Breast epithelium (tissue), 4 donors: ENCODE data around the gene PLS1. TPM values are rescaled to one million over a fixed set of nuclear protein-coding genes. Genes with fewer than 3 reads are reported as not detected.

Experiments used
- DNase-seq, 2 donors: peaks; one replicate each; pipeline ENCODE4 v3.0.0-alpha.2; 2019; ENCODE audit warnings: low spot score in 2 of 2
- H3K27ac ChIP-seq, 2 donors: fragments of 200-600 bp; sonication (generic) in 1 of 2; one replicate each; pipeline ENCODE4 v1.5.1; 2016 to 2019; ENCODE audit warnings: mild to moderate bottlenecking in 1 of 2
- H3K27me3 ChIP-seq, 2 donors: fragments of 200-600 bp; sonication (generic) in 1 of 2; one replicate each; pipeline versions ENCODE4 v1.5.1 to v1.6.0; 2017 to 2019; ENCODE audit warnings: control low read depth in 1 of 2, mild to moderate bottlenecking in 1 of 2
- H3K36me3 ChIP-seq: fragments of 200-600 bp; one replicate; pipeline ENCODE4 v1.5.1; 2019
- H3K4me1 ChIP-seq, 2 donors: fragments of 200-600 bp; sonication (generic); one replicate each; pipeline ENCODE4 v1.5.1; 2016 to 2019; ENCODE audit warnings: control low read depth in 1 of 2
- H3K4me3 ChIP-seq, 3 donors: fragments of 200-600 bp; sonication (generic); 1 replicate in 2 of 3; 2 replicates in 1 of 3; pipeline ENCODE4 v1.5.1; 2016 to 2019; ENCODE audit warnings: mild to moderate bottlenecking in 3 of 3, moderate library complexity in 2 of 3
- H3K9me3 ChIP-seq, 2 donors: fragments of 200-600 bp; sonication (generic) in 1 of 2; one replicate each; pipeline ENCODE4 v1.5.1; 2016 to 2019; ENCODE audit warnings: control low read depth in 1 of 2
- POLR2A ChIP-seq: fragments of 450-650 bp; IDR thresholded peaks from one replicate; pipeline ENCODE4 v1.6.1; 2016; ENCODE audit warnings: antibody characterized with exemption, mild to moderate bottlenecking, moderate library complexity
- POLR2AphosphoS5 ChIP-seq, 3 donors: sonication (generic); formaldehyde crosslinking; IDR thresholded peaks; one replicate each; pipeline ENCODE4 v1.6.1; 2017; ENCODE audit warnings: antibody characterized with exemption in 3 of 3
- intact Hi-C: fragments of 100-400 bp; cut with DNase I; formaldehyde crosslinking; loops from one replicate; pipeline ENCODE4 v1.15.1; 2023; ENCODE audit warnings: low total_unique reads
- total RNA-seq, 3 donors: library from RNA; depleted of rRNA; stranded (reverse); fragments of >200 nt; gene quantifications; one replicate each; pipeline ENCODE4 v1.1.0, GENCODE V29; 2016
- TF ChIP-seq, protein P1 (sequence below), 3 donors: fragments of 450-650 bp; IDR thresholded peaks; one replicate each; pipeline ENCODE4 v1.5.1; 2016 to 2017; ENCODE audit warnings: antibody characterized with exemption in 3 of 3, mild to moderate bottlenecking in 3 of 3, moderate library complexity in 3 of 3

PLS1 gene
- total RNA-seq, 3 donors from 2014 or later: 1.6 to 18.4 (median 15.7) TPM

DNA sequence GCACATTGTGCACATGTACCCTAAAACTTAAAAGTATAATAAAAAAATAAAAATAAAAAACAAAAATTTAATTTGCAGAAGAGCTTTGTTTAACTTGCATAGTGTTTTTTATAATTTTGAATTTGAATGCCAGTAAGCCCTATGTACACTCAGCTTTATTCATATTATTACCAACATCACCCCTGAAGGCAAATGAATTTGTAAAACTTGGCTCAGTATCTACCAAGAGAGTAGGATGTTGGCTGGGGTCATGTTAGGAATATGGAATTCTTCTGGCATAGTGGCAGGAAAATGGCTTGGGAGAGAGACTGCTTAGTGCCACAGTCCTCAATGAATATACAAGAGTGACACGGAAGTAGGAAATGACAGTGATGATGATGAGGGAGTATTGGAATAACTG, 158.3 kb downstream of the PLS1 start:
- intact Hi-C loops: no loop called here
- H3K4me3 ChIP-seq: no peak overlapping the region
- no peak for DNase-seq

More for the DNA sequence above, 158.3 kb downstream of the PLS1 start:
- Histone ChIP-seq H3K9me3 (no peaks in the 10 kb centered on the region), H3K27ac (no peak overlapping the region), H3K27me3 (no peaks in the 10 kb centered on the region), H3K36me3 (no peaks in the 10 kb centered on the region), H3K4me1 (no peaks in the 10 kb centered on the region)
- TF ChIP-seq POLR2A: no peak
- TF ChIP-seq POLR2AphosphoS5 (IDR thresholded peaks at IDR 0.05): no peak
- TF ChIP-seq, protein P1, sequence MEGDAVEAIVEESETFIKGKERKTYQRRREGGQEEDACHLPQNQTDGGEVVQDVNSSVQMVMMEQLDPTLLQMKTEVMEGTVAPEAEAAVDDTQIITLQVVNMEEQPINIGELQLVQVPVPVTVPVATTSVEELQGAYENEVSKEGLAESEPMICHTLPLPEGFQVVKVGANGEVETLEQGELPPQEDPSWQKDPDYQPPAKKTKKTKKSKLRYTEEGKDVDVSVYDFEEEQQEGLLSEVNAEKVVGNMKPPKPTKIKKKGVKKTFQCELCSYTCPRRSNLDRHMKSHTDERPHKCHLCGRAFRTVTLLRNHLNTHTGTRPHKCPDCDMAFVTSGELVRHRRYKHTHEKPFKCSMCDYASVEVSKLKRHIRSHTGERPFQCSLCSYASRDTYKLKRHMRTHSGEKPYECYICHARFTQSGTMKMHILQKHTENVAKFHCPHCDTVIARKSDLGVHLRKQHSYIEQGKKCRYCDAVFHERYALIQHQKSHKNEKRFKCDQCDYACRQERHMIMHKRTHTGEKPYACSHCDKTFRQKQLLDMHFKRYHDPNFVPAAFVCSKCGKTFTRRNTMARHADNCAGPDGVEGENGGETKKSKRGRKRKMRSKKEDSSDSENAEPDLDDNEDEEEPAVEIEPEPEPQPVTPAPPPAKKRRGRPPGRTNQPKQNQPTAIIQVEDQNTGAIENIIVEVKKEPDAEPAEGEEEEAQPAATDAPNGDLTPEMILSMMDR (IDR thresholded peaks at IDR 0.05): no peak

Other genes starting within 250 kb of the PLS1 start
- gene XRN1, start 148.4 kb upstream of the PLS1 start, total RNA-seq: 10 to 100 TPM; 44.5 to 81.1 (median 51.5) TPM
- gene ATR, start 17.7 kb upstream of the PLS1 start, total RNA-seq: 10 to 100 TPM; 25.6 to 63.7 (median 39.0) TPM
- gene TRPC1, start 127.6 kb downstream of the PLS1 start, total RNA-seq: 10 to 100 TPM; 12.5 to 14.8 (median 13.0) TPM